HCT116 (cell line): ENCODE results near the gene TCERG1L. TPM values are rescaled to one million over a fixed set of nuclear protein-coding genes. Genes with fewer than 3 reads are reported as not detected.

Experiments
- ATAC-seq: fragments of 200-7000 bp; cut with Tn5 transposase; 2 replicates; pipeline ENCODE4 v1.9.1; 2020; ENCODE audit warnings: mild to moderate bottlenecking, moderate library complexity
- BruUV-seq: library from RNA; stranded (reverse); fragments of 400-500 nt; replicated peaks from 2 replicates; lab custom pipeline; 2021; lab: Mats Ljungman, UMichigan
- CTCF ChIA-PET: fragments of 300-600 bp; sonication (Branson Sonifier 250); formaldehyde crosslinking; loops from one replicate; lab custom pipeline; 2021; ENCODE audit warnings: antibody characterized with exemption; lab: Charles Lee
- POLR2A ChIA-PET: fragments of 300-600, 350-600 bp; sonication (Branson Sonifier 250); formaldehyde crosslinking; loops from one replicate; lab custom pipeline; 2021; ENCODE audit warnings: antibody characterized with exemption; lab: Charles Lee
- RAD21 ChIA-PET, 2 experiments: fragments of 300-600 bp; sonication (Branson Sonifier 250); formaldehyde crosslinking; loops; one replicate each; lab custom pipeline; 2023; ENCODE audit warnings: low total read pairs in 2 of 2; ENCODE audit not compliant: uncharacterized antibody in 2 of 2, unreplicated experiment in 2 of 2, low non-redundant PET in 1 of 2; lab: Charles Lee
- DNase-seq: peaks from one replicate; pipeline ENCODE4 v3.0.0-alpha.2; 2010; ENCODE audit warnings: low read depth, low spot score
- H2AFZ ChIP-seq: fragments of 200-600 bp; shearing (Covaris generic), sonication (generic); 2 replicates; pipeline ENCODE4 v1.6.1; 2017; ENCODE audit warnings: low read depth, mixed run types, mixed read lengths, antibody characterized with exemption, low read length; ENCODE audit not compliant: poor library complexity, severe bottlenecking
- H3K27ac ChIP-seq: 2 replicates; pipeline ENCODE4 v1.5.1; 2012; ENCODE audit warnings: low read depth, low read length
- H3K27me3 ChIP-seq: fragments of 200-600 bp; sonication (generic); 2 replicates; pipeline ENCODE4 v1.6.1; 2016; ENCODE audit warnings: mixed run types, low read length, mixed read lengths; ENCODE audit not compliant: insufficient read depth
- H3K36me3 ChIP-seq, 2 experiments: fragments of 200-500 bp in 1 of 2; fragments of 200-600 bp in 1 of 2; sonication (Bioruptor generic) in 1 of 2; sonication (generic) in 1 of 2; 2 replicates each; pipeline versions ENCODE4 v1.5.1 to v1.6.1; 2014 to 2016; ENCODE audit warnings: low read length in 2 of 2, inconsistent platforms in 1 of 2, mixed read lengths in 1 of 2, mixed run types in 1 of 2; ENCODE audit not compliant: insufficient read depth in 2 of 2, control insufficient read depth in 1 of 2
- H3K4me1 ChIP-seq, 2 experiments: fragments of 200-600 bp in 1 of 2; sonication (generic) in 1 of 2; 2 replicates each; pipeline versions ENCODE4 v1.5.1 to v1.6.1; 2012 to 2017; ENCODE audit warnings: low read length in 2 of 2, inconsistent platforms in 1 of 2, mild to moderate bottlenecking in 1 of 2, mixed read lengths in 1 of 2, mixed run types in 1 of 2, moderate library complexity in 1 of 2; ENCODE audit not compliant: insufficient read depth in 2 of 2, control insufficient read depth in 1 of 2
- H3K4me2 ChIP-seq: fragments of 200-600 bp; sonication (generic); 2 replicates; pipeline ENCODE4 v1.6.1; 2017; ENCODE audit warnings: mixed run types, low read length, mixed read lengths
- H3K4me3 ChIP-seq, 2 experiments: fragments of 200-600 bp in 1 of 2; sonication (generic) in 1 of 2; replicated peaks in 1 of 2; 2 replicates each; pipeline ENCODE4 v1.5.1; 2011 to 2016; ENCODE audit warnings: low read length in 2 of 2, control low read depth in 1 of 2, low read depth in 1 of 2, mild to moderate bottlenecking in 1 of 2, mixed read lengths in 1 of 2, mixed run types in 1 of 2
- H3K79me2 ChIP-seq: fragments of 200-600 bp; sonication (generic); 2 replicates; pipeline ENCODE4 v1.6.1; 2017; ENCODE audit warnings: mild to moderate bottlenecking, mixed run types, low read length, moderate library complexity, mixed read lengths; ENCODE audit not compliant: insufficient read depth
- H3K9ac ChIP-seq: fragments of 200-600 bp; sonication (generic); 2 replicates; pipeline ENCODE4 v1.6.1; 2016; ENCODE audit warnings: low read length, mixed read lengths
- H3K9me2 ChIP-seq: fragments of 200-600 bp; sonication (generic), shearing (Covaris generic); 2 replicates; pipeline ENCODE4 v1.6.1; 2017; ENCODE audit warnings: mixed run types, mild to moderate bottlenecking, moderate library complexity; ENCODE audit not compliant: insufficient read depth
- H3K9me3 ChIP-seq, 2 experiments: fragments of 200-500 bp in 1 of 2; fragments of 200-600 bp in 1 of 2; sonication (Bioruptor generic) in 1 of 2; sonication (generic) in 1 of 2; 2 replicates each; pipeline ENCODE4 v1.6.1; 2014 to 2017; ENCODE audit warnings: low read length in 2 of 2, mixed read lengths in 2 of 2, inconsistent platforms in 1 of 2, low read depth in 1 of 2, mild to moderate bottlenecking in 1 of 2, mixed run types in 1 of 2, moderate library complexity in 1 of 2; ENCODE audit not compliant: control insufficient read depth in 1 of 2, insufficient read depth in 1 of 2
- H4K20me1 ChIP-seq: fragments of 200-600 bp; sonication (generic), shearing (Covaris generic); 2 replicates; pipeline ENCODE4 v1.6.1; 2017; ENCODE audit warnings: mixed run types, mild to moderate bottlenecking, moderate library complexity; ENCODE audit not compliant: insufficient read depth
- EGR1 ChIP-seq: IDR thresholded peaks from 2 replicates; pipeline ENCODE4 v1.6.1; 2012; ENCODE audit warnings: low read depth
- SIN3A ChIP-seq: IDR thresholded peaks from 2 replicates; pipeline ENCODE4 v1.6.1; 2012; ENCODE audit warnings: low read depth
- SRF ChIP-seq: IDR thresholded peaks from 2 replicates; pipeline ENCODE4 v1.6.1; 2012; ENCODE audit warnings: low read depth
- TCF7L2 ChIP-seq: IDR thresholded peaks from 2 replicates; pipeline ENCODE4 v1.7.0; 2011; ENCODE audit warnings: borderline replicate concordance, inconsistent platforms; ENCODE audit not compliant: insufficient read depth, insufficient read length; ENCODE audit errors: extremely low read depth
- intact Hi-C: fragments of 100-400 bp; cut with micrococcal nuclease; formaldehyde crosslinking; loops from 2 replicates; pipeline ENCODE4 v1.10.0; 2022
- total RNA-seq: library from RNA; stranded (reverse); gene quantifications from one replicate; pipeline ENCODE4 v1.2.1, GENCODE V29; 2021; ENCODE audit not compliant: unreplicated experiment
- TF ChIP-seq, protein P1 (sequence below): IDR thresholded peaks from 2 replicates; pipeline ENCODE4 v1.6.1; 2012; ENCODE audit warnings: low read depth

TCERG1L gene
- total RNA-seq, 1 experiment from 2014 or later: not detected

- BruUV-seq: no TSS peak
- H3K27me3 ChIP-seq: no peaks in the 10 kb centered on the region
- H3K79me2 ChIP-seq: no peaks in the 10 kb centered on the region
- RAD21 ChIA-PET: no interaction called here
- CTCF ChIA-PET: no interaction called here
- no peak overlapping the region for H3K4me3 ChIP-seq
- DNase-seq (no peak), ATAC-seq (no peak)
- TF ChIP-seq SRF (no peak), SIN3A (no peak), TCF7L2 (no peak), EGR1 (no peak)
- TF ChIP-seq, protein P1, sequence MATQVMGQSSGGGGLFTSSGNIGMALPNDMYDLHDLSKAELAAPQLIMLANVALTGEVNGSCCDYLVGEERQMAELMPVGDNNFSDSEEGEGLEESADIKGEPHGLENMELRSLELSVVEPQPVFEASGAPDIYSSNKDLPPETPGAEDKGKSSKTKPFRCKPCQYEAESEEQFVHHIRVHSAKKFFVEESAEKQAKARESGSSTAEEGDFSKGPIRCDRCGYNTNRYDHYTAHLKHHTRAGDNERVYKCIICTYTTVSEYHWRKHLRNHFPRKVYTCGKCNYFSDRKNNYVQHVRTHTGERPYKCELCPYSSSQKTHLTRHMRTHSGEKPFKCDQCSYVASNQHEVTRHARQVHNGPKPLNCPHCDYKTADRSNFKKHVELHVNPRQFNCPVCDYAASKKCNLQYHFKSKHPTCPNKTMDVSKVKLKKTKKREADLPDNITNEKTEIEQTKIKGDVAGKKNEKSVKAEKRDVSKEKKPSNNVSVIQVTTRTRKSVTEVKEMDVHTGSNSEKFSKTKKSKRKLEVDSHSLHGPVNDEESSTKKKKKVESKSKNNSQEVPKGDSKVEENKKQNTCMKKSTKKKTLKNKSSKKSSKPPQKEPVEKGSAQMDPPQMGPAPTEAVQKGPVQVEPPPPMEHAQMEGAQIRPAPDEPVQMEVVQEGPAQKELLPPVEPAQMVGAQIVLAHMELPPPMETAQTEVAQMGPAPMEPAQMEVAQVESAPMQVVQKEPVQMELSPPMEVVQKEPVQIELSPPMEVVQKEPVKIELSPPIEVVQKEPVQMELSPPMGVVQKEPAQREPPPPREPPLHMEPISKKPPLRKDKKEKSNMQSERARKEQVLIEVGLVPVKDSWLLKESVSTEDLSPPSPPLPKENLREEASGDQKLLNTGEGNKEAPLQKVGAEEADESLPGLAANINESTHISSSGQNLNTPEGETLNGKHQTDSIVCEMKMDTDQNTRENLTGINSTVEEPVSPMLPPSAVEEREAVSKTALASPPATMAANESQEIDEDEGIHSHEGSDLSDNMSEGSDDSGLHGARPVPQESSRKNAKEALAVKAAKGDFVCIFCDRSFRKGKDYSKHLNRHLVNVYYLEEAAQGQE: no peak
- no peaks in the 10 kb centered on the region for H3K4me1 ChIP-seq
- H3K9ac ChIP-seq: no peak overlapping the region
- H3K36me3 ChIP-seq: no peaks in the 10 kb centered on the region
- H3K27ac ChIP-seq: no peak overlapping the region
- H2AFZ ChIP-seq: no peak overlapping the region
- H3K9me3 ChIP-seq: no peaks in the 10 kb centered on the region
- H3K9me2 ChIP-seq: no peaks in the 10 kb centered on the region
- H4K20me1 ChIP-seq: no peaks in the 10 kb centered on the region
- intact Hi-C loops: no loop called here
- POLR2A ChIA-PET: no interaction called here
- H3K4me2 ChIP-seq: no peak overlapping the region
Measured at GRCh38 chr10:131206111-131206995, 105.2 kb downstream of the TCERG1L start.
